Measurements from ENCODE around the gene RBM47.
"Not testable (repeated sequence)": the region's sequence is repeated elsewhere in the genome, so short reads cannot be mapped to it uniquely, and the experiment has no call there.

Gene RBM47

DNA sequence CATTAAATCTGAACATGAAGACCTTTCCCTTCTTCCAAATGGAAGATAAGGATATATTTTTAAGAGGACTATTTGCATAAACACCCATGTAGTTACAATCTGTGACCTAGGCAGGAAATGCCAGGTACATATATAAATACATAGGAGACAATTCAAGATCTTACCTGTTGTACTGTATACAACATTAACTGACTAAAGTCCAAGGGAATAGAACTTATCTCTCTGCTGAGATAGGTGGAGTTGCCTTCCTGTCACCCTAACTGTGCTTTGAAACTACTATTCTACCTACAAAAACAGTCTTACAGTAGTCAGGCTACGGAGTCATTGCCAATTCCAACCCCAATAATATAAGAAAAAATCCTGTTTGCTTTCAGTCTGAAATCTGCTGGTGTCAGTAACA is 188.2 kb downstream of the RBM47 start:
- no peak for DNase-seq (ENCODE audit: low read depth in 2 of 2)

DNA sequence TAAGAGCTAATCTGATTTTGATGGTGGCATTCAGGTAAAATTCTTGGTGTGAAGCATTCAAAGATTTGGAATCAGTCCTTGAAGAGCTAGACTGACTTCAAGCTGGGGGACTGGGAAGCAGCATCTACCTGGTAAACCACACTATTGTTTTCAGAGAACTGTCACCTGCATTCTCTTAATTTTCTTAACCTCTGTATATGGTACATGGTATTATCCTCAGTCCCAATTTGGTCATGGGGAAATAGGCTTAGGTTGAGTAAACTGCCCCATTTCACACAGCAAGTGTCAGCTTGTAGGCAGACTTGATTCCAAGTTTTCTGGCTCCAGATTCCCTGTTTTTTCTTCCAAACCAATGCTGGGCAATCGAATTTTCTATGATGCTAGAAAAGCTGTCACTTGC is 190.1 kb downstream of the RBM47 start:
- no peak for DNase-seq (ENCODE audit: low read depth in 2 of 2)

DNA sequence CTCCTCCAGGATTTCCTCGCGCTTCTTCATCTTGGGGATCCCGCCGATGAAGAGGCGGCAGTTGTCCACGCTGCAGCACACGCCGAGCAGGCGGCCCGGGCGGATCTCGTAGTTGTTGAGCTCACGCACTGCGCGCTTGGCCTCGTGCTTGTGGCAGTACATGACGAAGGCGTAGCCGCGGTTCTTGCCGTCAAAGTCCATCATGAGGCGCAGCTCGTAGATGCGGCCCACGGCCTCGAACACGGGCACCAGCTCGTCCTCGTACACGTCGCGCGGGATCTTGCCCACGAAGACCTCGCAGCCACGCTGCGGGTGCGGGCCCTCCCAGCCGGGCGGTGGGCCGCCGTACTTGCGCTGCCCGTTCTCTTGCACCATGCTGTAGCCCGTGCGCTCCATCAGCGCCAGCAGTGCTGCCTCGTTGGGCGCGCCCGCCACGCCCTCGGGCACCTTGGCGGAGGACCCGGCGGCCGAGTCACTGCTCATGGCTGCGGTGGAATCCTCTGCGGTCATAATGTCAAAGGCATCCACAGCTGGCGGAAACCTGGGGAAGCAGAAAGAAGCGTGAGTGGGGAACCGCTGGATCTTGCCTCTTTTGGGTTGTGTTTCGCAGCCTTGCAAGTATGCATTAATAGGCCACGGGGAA is 191.2 kb downstream of the RBM47 start:
- no peak for DNase-seq (ENCODE audit: low read depth in 2 of 2)

DNA sequence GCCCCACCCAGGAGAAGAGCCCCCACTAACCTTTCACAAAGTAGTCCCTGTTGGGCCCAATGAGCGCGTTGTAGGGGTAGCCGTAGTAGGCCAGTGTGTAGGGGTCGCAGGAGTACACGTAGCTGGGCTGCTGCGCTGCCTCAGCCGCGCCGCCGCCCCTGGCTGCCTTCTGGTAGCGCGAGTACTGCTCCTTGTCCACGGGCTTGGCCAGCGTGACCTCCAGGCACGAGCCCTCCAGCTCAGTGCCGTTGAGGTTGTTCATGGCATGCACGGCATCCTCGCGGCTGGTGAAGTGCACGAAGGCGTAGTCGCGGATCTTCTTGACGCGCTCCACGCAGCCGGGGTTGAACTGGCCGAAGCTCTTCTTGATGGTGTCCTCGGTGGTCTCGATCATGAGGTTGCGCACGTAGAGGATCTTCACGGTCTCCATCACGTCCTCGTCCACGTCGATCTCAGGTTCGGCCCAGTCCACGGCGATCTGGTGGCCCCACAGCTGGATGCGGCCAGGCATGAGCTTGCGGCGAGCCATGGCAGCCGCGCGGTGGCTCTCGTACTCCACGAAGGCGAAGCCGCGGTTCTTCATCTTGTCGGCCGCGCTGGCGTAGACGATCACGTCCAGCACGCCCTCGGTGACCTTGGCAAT is 191.8 kb downstream of the RBM47 start:
- no peak for DNase-seq (ENCODE audit: low read depth in 2 of 2)

DNA sequence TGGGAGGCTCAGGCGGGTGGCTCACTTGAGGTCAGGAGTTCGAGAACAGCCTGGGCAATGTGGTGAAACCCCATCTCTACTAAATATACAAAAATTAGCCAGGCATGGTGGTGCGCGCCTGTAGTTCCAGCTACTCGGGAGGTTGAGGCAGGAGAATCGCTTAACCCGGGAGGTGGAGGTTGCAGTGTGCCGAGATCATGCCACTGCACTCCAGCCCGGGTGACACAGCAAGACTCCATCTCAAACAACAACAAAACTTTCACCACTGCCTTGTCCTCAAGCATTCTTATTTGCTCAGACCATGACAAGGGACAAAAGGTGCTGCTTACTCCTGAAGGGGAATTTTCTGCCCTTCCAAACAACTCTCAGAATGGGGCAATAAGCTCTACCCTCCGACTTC is 194.4 kb downstream of the RBM47 start:
- DNase-seq (ENCODE audit: low read depth in 2 of 2) = not testable (repeated sequence)

DNA sequence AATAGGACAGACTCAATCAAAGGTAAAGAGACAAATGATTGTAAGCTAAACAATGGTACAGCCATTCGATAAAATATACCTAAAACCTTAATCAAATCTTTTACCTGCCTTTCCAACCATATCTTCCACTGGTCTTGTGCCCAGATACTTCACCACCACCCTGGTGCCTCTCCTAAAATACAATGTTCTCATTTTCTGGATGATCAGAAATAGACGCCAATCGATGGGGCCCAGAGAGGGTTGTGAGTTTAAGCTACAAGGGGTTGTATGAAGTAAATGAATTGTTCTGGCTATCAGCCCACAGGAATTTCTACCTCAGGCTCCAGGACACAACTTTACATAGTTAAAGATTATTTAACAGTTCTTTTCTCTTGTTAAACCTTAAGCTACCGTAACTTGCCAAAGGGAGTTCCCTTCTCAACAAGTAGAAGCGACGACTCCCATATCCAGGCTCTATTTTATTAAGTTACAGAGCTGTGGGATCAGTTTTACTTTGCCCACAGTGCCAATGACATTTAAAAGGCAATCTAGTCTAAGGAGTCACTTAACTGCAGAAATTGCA is 195.5 kb downstream of the RBM47 start:
- no peak for DNase-seq (ENCODE audit: low read depth in 2 of 2)

DNA sequence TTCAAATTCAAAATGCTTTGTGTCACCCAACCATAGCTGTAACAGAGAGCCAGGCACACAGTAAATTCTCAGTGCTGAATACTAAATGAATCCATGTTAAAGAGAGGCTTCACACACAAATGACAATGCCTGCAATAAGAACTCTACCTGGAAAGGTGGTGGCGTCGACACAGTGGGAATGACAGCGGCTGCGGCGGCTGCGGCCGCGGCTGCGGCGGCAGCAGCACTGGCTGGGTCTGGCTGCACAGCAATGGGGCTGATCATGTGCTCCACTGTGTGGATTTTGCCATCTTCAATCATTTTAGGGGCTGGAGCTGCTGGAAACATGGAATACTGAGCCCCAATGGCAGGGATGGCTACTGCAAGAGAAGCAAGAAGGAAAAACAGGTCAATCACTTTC is 197.2 kb downstream of the RBM47 start:
- DNase-seq (ENCODE audit: low read depth in 2 of 2) = no peak

DNA sequence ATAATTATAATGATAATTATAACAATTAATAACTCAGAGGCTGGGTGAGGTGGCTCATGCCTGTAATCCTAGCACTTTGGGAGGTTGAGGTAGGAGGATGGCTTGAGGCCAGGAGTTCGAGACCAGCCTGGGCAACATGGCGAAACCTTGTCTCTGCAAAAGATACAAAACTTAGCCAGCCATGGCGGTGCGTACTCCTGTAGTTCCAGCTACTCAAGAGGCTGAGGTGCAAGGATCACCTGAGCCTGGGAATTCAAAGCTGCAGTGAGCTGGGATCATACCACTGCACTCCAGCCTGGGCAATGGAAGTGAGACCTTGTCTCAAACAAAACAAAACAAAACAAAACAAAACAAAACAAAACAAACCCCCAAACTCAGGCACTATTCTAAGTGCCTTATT is 201.8 kb downstream of the RBM47 start:
- DNase-seq (ENCODE audit: low read depth in 2 of 2) = not testable (repeated sequence)

DNA sequence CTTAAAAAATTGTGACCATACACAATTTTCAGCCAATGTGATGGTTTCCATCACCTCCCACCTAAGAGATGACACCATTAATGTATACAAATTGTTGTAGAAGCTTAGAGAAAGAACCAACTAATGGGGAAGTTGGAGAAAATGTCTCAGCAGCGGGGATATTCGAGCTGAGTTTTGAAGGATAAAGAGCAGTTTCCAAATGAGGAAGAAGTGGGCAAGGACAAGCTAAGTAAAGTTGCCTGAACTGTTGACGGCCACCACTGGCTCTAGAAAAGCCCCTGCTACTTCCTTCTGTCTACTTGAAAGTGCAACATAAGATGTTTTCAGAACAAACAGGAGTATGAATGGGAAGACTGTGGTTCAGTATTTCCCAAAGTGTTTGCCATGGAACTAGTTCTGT is 202.5 kb downstream of the RBM47 start:
- DNase-seq (ENCODE audit: low read depth in 2 of 2) = no peak

DNA sequence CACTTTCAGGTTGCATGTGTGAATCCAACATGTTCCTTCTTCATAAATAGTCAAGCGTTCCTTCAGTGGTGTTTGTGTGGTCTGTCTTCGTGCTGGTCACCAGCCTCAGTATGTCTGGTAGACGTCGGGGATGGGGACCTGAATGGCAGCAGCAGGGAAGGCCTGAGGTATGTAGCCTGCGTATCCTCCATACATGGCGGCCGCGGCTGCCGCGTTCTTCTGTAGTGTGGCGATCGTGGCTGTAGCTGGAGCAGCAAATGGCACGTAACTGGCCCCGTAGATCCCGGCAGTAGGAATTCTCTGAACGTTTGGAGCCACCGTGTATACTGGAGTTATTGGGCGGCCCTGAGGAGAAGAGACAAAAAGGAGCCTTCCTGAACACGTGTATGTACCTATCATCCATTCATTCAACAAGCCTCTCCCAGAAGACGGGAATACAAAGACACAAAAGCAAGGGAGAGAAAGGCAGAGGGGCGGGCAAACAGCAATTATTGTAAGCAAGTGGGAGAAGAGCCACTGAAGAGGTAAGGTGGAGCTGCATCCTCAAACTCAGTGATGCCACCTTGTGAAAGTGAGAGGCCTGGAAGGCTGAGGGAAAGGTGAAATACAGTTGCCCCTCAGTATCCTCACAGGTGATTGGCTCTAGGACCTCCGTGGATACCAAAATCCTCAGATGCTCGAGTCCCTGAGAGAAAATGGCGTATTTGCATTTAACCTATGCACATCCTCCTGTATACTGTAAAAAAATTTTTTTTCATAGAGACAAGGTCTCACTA is 203.7 kb downstream of the RBM47 start:
- no peak for DNase-seq (ENCODE audit: low read depth in 2 of 2)

DNA sequence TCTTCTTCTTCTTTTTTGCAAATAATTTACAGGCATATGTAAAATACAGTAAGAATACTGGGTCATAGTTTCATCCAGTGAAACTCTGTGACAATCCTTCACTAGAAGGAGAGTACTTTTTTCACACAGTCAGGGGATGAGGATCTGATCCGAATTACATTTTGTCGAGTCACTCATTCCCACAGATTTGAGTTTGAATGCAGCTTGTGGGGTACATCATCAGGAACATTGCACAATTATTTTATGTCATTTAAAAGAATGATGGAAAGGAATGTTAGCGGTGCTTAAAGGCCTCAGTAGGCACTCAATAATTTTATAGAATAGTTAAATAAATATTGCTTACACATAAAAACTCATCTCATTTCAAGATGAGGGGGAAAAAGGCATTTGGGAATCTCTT is 205.9 kb downstream of the RBM47 start:
- DNase-seq (ENCODE audit: low read depth in 2 of 2) = no peak

DNA sequence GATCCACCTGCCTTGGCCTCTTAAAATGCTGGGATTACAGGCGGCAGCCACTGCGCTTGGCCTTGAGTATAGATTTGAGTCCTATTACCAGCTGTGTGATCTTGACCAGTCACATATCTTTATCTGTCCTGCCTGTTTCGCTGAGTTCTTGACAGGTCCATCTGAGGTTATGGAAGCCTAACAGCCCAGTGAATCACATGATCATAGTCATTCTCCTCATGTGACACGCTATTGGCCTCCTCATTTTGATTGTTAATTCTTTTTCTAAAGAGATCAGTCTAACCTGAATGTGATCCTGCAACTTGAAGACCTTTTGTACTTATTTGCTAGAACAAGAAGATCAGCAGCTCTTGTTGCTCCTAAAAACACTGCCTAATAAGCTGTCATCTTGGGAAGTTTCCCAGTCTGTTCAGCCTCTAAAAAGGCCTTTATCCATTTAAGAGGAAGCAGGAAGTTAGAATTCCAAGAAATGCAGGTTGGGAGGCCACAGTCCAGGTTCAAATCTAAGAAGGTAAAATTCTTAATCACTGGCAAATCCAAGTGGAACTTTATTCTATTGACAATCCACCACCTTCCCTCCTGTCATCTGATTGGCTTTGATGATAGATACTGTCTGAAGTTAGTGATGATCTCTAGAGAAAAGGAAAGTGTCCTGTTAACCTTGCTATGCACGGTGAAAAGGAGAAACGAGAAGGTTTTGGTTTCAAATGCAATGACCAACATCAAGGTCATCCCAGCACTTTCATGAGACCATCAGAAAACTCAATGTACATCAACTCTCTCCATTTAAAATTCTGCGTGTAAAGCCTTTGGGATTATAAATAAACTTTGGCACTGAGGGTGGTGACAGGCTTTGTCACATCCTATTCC is 207.6 kb downstream of the RBM47 start:
- no peak for DNase-seq (ENCODE audit: low read depth in 2 of 2)

DNA sequence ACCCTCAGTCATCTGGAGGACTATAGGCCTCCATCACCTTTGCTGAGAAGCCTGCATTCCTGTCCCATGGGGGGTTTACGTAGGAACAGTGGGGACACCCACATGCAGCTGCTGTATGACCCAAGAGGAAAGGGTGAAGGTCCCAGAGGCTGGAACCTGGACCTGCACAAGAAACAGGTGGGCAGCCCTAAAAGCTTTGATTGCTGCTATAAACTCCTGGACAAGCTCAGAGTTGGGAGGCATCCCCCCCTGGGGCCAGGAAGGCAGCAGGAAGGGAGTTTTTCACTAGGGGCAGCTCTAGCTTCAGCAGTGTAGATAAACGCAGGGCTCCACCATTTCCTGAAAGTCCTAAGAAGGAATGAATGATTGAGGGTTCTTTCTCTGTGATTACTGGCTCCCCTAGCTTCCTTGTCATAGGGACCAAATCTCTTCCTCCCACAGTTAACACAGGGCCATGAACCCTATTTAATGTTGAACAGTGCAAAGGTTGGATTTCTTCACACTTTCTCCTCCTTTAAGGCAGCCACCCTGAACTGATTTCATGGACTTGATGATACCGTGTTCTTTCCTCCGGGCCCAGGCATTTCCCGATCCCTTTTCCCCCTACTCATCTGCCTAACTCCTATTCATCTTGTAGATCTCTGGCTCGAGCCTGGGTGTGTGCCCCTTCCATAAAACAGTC is 210.3 kb downstream of the RBM47 start:
- no peak for DNase-seq (ENCODE audit: low read depth in 2 of 2)

DNA sequence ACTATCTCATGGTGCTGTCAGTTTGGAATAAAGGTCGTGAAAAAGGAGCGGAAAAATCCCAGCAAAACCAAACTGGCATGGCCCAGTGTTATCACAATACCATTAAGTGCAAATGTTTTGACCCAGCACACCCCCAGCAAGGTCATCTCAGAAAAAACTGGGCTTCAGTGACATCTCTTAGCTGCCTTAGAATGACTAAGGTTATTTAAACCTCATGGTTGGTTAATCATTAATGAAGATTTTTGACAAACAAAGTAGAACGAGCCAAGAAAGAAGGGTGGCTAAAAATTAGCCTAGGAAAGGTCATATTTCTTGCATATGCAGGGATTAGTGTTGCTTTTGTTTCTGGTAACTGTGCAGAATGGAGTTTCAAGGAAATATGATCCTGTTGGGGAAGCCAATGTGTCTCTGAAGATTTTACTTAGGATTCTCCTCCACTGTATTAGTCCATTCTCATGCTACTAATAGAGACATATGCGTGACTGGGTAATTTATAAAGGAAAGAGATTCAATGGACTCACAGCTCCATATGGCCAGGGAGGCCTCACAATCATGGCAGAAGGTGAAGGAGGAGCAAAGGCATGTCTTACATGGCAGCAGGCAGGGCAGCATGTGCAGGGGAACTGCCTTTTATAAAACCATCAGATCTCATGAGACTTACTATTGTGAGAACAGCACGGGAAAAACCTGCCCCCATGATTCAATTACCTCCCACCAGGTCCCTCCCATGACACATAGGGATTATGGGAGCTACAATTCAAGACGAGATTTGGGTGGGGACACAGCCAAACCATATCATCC is 211.0 kb downstream of the RBM47 start:
- no peak for DNase-seq (ENCODE audit: low read depth in 2 of 2)

DNA sequence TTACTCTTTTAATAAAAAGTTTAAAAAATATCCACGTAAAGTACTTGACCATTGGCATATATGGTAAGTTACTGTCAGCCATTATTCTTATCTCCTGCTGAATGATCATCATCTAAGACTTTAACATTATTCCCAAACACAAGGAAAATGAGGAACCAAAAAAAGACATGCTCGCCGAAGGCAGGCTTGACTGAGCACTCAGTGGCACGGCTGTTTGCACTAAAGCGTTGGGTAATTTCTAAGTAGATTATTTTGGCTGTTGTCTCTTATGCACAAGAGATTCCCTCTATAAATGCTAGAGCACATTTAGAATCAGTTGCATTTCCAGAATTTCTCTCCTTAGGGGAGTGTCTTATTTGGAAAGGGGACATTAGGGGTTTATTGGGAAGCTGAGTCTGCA is 211.7 kb downstream of the RBM47 start:
- no peak for DNase-seq (ENCODE audit: low read depth in 2 of 2)

DNA sequence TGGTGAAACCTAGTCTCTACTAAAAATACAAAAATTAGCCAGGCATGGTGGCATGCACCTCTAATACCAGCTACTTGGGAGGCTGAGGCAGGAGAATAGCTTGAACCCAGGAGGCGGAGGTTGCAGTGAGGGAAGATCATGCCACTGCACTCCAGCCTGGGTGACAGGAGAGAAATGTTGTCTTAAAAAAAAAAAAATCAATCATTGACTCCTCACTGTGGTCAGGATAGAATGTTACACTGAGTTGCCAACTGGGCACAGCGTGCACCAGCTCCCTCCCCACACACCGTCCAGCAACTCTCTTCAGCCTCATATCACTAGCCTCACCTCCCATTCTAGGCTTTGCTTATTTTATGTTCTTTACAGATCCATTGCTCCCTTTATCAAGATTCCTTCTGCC is 215.0 kb downstream of the RBM47 start:
- no peak for DNase-seq (ENCODE audit: low read depth in 2 of 2)

DNA sequence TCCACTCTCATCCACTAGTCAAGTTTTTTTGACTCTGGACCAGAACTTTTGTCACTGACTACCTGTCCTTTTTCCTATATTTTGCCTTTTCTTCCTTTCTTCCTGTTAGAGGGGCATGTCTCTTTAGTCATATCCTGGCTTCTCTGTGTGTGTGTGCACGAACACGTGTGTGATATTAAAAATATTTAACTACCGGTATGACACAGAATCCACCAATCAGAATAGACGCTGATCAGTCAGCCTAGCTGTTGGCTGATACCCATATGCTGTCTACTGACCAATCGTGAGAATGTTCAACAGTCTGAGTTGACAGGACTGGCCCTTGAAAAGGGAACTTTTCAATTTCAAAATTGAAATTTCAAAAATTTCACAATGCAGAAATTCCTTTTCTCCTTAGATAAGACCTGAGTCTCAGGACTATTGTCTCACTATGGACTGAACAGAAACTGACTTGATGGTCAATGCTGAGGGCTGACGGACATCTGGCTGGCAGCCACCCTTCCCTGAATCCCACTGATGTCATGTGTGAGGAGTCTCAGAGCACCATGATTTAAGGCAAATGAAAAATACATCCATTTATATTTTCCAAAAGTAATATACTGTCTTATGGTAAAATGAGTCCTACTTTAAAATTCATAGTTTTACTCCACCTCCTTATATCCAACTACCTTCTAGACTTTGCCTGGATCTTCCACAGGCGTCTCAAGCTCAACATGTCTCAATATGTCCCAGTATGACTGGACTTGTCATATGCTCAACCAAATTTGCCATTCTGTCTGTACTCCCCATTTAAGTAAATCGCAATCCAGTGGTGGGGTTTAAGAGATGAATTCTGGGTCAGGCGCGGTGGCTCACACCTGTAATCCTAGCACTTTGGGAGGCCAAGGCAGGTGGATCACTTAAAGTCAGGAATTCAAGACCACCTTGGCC is 216.5 kb downstream of the RBM47 start:
- no peak for DNase-seq (ENCODE audit: low read depth in 2 of 2)

DNA sequence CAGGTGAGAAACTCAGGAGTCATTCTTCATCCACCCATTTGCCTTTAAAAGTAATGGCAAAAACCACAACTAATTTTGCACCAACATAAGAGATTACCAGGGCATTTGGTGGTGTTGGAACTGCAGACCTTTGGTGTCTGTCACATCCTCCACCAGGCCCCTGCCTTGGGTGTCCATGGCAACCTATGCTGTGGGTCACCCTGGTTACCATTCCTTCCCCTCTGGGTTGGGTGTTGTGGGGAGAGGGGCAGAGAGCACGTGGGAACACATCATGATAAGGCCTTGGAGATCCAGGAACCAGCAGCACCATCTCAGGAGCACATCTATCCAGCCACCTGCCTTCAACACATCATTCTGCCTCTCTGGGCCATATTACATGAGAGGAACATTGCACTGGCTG is 217.3 kb downstream of the RBM47 start:
- no peak for DNase-seq (ENCODE audit: low read depth in 2 of 2)

DNA sequence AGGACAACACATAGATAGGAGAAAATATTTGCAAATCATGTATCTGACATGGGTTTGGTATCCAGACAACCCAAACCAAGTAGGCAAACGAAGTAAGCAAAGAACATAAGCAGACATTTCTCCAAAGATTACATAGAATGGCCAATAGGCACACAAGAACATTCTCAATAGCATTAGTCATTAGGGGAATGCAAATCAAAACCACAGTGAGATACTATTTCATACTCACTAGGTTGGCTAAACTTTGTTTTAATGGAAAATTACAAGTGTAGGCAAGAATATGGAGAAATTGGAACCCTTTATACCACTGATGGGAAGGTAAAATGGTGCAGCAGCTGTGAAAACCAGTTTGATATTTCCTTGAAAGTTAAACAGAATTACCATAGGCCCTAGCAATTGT is 219.8 kb downstream of the RBM47 start:
- DNase-seq (ENCODE audit: low read depth in 2 of 2) = no peak

All from stimulated activated CD4-positive, alpha-beta T cell treated with anti-CD3 and anti-CD28 coated beads, Interleukin-4, amount 100 ng/mL, for 48 hours (primary cell).